AG09309 (cell line): ENCODE data around the gene BACE2.

ENCODE experiments used
- DNase-seq: peaks from one replicate; pipeline ENCODE4 v3.0.0-alpha.2; 2010; ENCODE audit warnings: low read depth
- H3K4me3 ChIP-seq: 2 replicates; pipeline ENCODE4 v1.5.1; 2011; ENCODE audit warnings: mild to moderate bottlenecking, low read depth, low read length, moderate library complexity; ENCODE audit not compliant: control insufficient read depth
- TF ChIP-seq, protein P1 (sequence below): IDR thresholded peaks from 2 replicates; pipeline ENCODE4 v1.5.1; 2011; ENCODE audit warnings: mild to moderate bottlenecking, low read depth, low read length, inconsistent platforms; ENCODE audit not compliant: insufficient read depth, control insufficient read depth; ENCODE audit errors: missing control alignments

BACE2 gene

DNA sequence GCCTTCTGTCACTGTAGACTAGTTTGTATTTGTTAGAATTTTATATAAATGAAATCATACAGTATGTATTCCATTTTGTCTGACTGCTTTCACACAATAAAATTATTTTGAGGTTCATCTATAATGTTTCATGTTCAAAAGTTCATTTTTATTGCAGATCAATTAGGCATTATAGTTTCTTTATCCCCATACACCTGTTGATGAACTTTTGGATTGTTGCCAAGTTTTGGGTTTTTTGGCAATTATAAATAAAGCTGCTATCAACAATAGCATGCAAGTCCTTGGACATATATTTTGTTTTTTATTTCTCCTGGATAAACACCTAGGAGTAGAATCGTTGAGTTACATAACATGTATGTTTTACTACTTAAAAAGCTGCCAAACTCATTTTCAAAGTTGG lies 101.6 kb downstream of the BACE2 start:
- DNase-seq = no peak
- TF ChIP-seq, protein P1, sequence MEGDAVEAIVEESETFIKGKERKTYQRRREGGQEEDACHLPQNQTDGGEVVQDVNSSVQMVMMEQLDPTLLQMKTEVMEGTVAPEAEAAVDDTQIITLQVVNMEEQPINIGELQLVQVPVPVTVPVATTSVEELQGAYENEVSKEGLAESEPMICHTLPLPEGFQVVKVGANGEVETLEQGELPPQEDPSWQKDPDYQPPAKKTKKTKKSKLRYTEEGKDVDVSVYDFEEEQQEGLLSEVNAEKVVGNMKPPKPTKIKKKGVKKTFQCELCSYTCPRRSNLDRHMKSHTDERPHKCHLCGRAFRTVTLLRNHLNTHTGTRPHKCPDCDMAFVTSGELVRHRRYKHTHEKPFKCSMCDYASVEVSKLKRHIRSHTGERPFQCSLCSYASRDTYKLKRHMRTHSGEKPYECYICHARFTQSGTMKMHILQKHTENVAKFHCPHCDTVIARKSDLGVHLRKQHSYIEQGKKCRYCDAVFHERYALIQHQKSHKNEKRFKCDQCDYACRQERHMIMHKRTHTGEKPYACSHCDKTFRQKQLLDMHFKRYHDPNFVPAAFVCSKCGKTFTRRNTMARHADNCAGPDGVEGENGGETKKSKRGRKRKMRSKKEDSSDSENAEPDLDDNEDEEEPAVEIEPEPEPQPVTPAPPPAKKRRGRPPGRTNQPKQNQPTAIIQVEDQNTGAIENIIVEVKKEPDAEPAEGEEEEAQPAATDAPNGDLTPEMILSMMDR = no peak
- no peak overlapping the region for H3K4me3 ChIP-seq

DNA sequence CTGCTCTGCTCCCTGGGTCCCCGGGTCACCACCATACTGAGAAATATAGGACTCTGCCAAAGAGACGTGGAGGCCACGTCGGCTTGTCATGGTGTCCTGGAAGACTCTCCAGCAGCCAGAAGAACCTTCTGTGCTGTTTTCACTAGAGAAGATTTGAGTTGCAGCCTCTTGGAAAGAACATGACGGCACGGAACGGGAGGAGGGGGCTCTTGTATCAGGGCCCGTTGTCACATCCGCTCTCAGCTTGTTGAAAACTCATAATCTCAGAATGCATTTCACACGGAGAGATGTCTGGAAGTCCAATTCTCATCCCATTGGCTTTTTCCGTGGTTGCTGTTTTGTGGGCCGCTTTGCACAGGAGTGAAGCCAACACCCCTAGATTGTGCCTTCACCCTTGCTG lies 109.2 kb downstream of the BACE2 start:
- H3K4me3 ChIP-seq = no peak overlapping the region
- TF ChIP-seq, protein P1 = no peak
- no peak for DNase-seq

DNA sequence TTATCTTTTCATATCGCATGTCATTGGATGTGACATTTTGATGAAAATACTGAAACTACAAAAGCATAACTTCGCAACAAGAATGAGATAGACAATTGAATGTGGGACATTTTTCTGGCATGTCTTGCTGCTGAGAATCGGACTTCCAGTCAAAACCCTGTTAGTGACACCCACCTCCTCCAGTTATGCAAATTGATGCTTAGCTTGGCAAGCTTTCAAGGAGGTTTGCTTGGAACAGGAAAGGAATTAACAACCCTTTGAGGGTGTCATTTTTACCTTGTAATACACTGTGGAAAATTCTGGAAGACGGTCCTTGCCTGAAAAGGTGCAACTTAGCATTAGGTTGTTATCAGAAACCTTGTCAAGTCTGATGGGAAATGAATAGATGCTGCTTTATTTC lies 109.9 kb downstream of the BACE2 start:
- no peak for DNase-seq
- TF ChIP-seq, protein P1 = no peak
- H3K4me3 ChIP-seq = no peak overlapping the region

DNA sequence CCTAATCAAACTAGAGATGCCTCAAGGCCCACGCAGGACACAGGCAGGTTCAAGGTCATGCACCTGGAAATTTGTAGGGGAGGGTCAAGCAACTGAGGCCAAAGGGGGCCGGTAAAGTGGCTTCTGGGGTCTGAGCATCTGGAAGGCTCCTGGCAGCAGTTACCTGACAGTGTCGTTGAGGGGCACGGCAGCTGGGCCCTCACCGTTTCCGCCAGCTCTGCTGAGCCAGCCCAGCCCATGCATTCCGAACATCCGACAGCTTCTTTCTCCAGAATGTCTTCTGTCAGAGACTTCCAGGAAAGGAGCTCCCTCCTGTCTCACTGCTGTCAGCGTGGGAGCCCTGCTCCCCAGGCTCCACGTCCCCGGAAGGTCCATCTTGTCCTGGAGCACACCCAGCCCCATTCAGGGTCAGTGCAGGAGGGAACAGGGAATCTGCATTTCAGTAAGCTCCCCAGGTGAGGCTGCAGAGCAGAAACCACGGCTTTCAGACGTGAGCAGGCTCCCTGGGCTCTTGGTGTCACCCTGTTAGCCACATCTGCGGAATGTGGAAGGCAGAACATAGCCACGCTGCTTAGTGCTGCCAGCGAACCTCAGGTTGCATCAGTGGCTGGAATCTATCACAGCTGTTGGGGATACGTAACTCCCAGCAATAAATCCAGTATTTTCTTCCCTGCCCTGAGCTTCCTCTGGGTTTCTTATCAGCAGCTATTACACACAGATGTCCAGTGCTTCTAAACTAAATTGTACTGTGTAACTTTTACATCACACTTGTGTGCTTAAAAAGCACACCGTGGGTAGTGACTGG lies 112.4 kb downstream of the BACE2 start:
- no peak overlapping the region for H3K4me3 ChIP-seq
- TF ChIP-seq, protein P1 = no peak
- peak; percentile 89 for DNase-seq

DNA sequence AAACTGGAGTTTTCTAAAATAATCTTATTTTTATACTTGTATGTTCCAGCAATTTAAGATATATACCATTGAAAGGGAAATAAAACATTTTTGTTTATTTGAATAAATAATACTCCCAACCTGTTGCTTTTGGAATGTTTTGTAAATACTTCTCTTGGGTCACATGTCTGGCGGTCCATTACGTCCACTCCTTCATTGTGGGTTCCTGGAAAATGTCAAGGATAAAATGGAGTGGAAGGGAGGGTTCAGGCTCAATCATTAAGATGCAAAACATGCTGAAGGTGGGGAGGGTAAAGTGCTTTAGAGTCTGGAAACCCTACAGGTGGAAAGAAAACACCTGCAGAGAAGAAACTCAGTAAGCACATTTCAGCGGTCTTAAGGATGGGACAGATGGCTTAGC lies 114.5 kb downstream of the BACE2 start:
- TF ChIP-seq, protein P1 = no peak
- no peak overlapping the region for H3K4me3 ChIP-seq
- no peak for DNase-seq

DNA sequence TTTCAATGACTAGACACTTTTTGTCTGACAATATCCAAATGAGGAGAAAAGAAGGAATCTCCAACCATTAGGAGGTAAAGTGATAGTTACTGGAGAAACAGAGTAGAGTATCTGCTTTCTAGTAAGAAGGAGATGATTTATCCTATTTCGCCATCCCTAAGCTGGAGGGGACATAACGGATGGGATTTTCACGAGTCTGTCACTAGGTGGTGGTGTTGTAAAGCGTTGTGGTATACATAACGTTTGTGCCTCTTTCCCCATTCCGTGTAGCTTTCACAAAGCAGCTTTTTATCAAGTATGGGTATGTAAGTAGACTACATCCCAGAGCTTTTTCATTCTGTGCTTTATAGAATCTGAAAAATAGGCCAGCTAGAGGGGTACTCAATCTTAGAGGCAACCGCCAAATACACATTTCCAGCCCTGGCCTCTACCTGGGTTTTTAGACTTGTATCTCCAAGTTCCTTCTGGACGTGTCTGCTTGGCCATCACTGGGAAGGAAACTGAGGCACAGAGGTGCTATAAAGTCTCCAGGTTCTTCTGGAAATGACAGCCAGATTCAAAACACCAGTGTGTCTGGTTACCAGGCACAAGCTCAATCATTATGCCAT lies 115.4 kb downstream of the BACE2 start:
- peak; percentile 81 for DNase-seq
- TF ChIP-seq, protein P1 = peak; percentile 81
- H3K4me3 ChIP-seq = no peak overlapping the region
